Measurements from ENCODE around the gene AGAP3.
A peak's percentile ranks its signal among the peaks of the same experiment; 100 is the strongest.

The AGAP3 gene

GRCh38 chr7:151168787-151169162 is 82.5 kb downstream of the AGAP3 start:
- no peak for TF ChIP-seq ZFX (IDR thresholded peaks at IDR 0.05)
- TF ChIP-seq CTCF (conservative IDR thresholded peaks at IDR 0.05) = no peak
- no peak overlapping the region for H3K27ac ChIP-seq

GRCh38 chr7:151172273-151173141 is 86.2 kb downstream of the AGAP3 start:
- TF ChIP-seq ZFX (IDR thresholded peaks at IDR 0.05) = no peak
- peak; percentile 100 for TF ChIP-seq CTCF (conservative IDR thresholded peaks at IDR 0.05)

GRCh38 chr7:151173386-151174245 is 87.3 kb downstream of the AGAP3 start:
- H3K27ac ChIP-seq = no peak overlapping the region
- TF ChIP-seq ZFX (IDR thresholded peaks at IDR 0.05) = no peak
- TF ChIP-seq CTCF (conservative IDR thresholded peaks at IDR 0.05) = no peak

More at GRCh38 chr7:151172273-151173141, 86.2 kb downstream of the AGAP3 start:
- no peak overlapping the region for H3K27ac ChIP-seq

GRCh38 chr7:151174246-151175046 is 88.2 kb downstream of the AGAP3 start:
- H3K27ac ChIP-seq = no peak overlapping the region
- TF ChIP-seq ZFX (IDR thresholded peaks at IDR 0.05) (no peak), CTCF (conservative IDR thresholded peaks at IDR 0.05) (no peak)

GRCh38 chr7:151175047-151175792 is 88.9 kb downstream of the AGAP3 start:
- H3K27ac ChIP-seq = no peak overlapping the region
- TF ChIP-seq ZFX (IDR thresholded peaks at IDR 0.05) (no peak), CTCF (conservative IDR thresholded peaks at IDR 0.05) (no peak)

GRCh38 chr7:151175793-151176311 is 89.6 kb downstream of the AGAP3 start:
- TF ChIP-seq CTCF (conservative IDR thresholded peaks at IDR 0.05) = no peak
- no peak overlapping the region for H3K27ac ChIP-seq

Measured in C4-2B (cell line).